GM19328 (cell line): ENCODE results near the gene AMPH.

Experiments
- ATAC-seq: cut with Tn5 transposase; IDR thresholded peaks from one replicate; pipeline ENCODE4 v1.9.1; 2021; ENCODE audit warnings: mild to moderate bottlenecking, moderate library complexity; ENCODE audit not compliant: unreplicated experiment

The AMPH gene

DNA sequence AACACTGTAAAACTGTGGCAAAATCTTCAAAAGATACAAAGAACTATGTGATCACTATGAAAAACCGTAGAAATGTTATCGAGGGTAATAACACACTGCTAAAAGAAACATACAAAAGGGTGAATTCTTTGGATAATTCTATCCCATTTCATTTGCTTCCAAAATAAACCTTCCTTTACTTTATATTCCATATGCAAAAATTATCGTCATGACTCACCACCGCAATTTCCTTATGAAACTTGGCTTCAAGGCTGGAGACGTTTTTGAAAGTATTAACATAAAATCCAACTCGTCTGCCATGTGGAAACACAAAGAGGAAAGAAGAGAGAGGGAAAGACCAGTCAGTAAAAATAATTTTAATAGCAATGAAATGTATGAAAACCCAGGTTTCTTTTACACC lies 165.2 kb downstream of the AMPH start:
- ATAC-seq = no peak

DNA sequence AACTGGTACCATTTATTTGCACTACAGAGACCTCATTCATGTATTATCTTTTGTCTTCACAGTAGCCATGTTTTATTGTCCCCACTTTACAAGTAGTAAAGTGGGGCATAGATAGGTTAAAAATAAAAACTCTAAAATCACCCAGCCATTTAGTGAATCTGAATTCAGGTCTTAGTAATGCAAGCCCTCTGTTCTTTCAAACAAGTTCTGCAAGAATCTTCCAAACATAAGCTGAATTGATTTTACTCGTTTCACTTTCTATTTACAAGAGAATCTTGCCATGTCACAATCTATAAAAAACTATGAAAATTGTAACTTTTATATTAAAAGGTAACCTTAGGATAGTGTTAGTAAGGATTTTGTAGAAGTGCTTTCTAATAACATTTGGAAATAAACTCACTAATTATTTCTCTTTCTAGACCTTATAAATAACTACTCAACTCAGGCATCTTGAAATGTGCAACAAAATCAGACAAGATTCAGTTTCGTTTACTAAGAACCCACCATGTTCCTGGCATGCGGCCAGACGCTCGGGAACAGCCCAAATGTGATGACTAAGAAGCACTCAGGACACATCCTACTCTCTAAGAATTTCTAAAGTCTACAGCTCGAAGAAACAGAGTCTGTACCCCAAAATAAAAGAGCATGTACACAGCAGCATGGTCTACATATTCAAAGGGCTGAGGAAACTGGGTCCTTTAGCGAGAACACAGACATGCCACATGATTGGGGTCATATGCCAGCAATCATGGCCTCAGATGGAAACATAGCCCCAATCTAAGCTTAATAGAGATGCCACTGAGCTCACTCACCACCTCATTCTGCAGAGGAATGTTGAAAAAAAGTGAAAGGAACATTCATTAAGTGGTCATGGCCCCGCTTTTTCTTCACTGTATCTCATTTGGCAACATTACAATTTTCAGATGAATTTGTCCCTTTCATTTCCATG lies 167.6 kb downstream of the AMPH start:
- ATAC-seq = peak; percentile 82

DNA sequence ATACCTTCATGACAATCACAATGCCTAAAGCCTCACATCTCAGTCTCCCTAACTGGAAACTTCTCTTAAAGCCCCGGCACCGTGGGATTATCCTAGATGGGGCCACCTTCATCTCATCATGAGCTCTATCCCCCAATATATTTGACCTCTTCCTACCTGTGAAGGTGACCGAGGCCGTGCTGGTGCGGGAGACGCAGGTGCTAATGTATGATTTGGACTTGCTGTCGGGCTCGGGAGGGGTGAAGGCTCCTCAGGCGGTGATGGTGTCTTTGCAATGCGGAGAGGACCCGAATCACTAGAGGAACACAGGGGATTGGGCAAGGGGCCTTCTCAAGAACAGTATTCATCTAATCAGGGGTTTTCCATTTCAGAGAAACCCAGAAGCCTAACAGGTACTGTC lies 168.4 kb downstream of the AMPH start:
- ATAC-seq = no peak

DNA sequence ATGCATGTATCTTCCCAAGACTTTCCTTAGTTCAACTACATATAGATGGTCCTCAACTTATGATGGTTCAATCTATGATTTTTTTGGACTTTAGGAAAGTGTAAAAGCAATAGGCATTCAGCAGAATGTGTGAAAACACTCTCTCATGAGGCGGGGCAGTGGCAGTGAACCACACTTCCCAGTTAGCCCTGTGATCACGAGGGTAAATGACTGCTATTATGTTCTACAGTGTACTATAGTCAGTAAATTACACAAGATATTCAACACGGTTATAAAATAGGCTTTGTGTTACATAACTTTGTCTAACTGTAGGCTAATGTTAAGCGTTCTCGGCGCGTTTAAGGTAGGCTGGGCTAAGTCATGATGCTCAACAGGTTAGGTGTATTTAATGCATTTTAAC lies 169.3 kb downstream of the AMPH start:
- no peak for ATAC-seq

DNA sequence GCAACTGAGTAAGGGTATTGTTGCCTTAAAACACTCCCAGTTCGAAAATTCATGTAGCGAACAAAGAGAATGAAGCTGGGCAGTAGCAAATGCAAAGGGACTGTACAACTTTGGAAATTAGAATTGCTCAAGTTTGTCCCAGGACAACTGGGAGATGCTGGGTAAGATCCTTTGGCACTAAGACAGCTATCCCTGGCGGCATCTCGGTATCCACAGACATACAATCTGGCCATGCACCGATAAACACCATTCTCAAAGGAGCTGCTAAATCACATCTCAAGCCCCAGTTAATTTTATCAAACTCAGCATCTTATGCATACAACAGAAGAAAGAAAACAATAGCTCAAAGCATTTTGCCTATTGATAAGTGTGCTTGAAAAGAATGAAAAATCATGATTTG lies 177.3 kb downstream of the AMPH start:
- ATAC-seq = no peak

DNA sequence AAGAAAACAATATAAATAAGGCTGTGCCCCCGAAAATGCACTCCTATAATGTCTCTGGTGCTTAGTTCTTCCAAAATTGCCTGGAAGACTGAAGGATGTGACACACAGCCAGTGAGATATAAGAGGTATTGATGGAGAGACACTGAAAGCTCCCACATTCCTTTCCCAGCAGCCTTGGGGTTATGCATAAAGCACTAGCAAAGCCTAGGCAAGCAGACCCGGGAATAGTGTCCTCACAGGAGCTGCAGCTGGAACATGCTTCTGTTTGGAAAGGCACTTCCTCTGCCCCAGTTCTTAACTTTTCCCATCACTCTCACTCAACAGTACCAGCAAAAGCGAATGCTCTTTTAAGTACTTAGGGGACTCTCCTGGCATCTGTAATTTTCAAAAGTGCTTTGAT lies 178.0 kb downstream of the AMPH start:
- no peak for ATAC-seq

DNA sequence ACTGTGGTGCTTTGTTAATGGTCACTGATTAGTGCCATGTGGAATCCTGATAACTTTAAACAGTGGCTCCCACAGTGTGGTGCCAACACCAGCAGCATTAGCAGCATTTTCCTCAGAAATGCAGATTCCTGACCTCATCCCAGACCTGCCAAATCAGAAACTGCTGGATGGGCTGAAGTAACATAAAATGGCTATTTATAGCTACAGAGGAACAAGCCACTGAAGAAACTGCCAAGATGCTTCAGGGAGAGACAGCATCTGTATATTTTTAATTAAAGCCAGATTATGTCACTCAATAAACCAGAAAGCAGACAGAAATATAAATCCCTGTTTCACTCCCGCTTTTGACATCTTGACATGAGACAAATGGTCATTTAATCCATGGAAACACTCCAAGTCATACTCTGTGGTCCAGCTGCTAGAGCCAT lies 178.5 kb downstream of the AMPH start:
- no peak for ATAC-seq

DNA sequence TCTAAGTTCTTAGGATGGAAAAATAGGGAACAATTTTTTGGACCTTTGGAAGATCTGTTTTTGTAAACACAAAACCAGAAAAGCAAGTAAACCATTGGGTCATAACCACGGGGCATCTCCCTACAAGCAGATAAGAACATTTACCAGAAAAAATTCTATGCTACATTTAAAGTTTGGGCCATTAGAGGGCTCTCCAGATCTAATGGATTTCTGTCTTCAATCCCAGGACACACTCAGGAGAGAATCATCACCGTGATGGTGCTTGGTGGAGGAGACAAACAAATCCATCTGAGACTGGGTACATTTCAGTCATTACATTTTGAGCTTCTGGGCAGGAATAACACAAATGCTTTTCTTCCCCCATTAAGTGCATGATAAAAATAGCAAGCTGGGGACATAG lies 179.3 kb downstream of the AMPH start:
- ATAC-seq = no peak

DNA sequence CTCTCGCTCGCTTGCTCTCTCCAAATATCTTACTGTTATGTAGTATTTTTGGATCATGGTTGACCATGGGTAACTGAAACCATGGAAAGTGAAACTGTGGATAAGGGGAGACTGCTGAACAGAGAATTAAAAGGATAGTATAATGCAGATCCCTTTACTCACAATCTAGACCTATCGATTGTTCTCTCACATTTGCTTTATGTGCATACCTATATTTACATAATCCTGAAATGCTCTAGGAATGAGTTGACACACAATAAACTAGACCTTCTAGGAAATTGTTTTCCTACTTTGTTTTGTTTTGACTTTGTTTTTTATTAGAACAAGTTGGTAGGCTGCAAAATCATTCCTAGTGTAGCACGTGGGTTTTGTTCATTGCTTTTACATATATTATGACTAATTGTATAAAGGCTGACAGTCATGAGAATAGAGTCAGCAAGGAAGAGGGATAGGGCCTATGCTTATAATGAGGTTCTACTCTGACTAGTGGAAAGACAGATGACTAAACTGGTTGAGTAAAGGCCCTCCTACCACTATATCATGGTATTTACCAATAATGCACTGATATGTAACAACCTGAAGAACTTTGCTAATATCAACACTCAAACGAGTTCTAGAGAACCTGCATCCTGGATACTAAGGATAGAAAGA lies 182.5 kb downstream of the AMPH start:
- no peak for ATAC-seq

DNA sequence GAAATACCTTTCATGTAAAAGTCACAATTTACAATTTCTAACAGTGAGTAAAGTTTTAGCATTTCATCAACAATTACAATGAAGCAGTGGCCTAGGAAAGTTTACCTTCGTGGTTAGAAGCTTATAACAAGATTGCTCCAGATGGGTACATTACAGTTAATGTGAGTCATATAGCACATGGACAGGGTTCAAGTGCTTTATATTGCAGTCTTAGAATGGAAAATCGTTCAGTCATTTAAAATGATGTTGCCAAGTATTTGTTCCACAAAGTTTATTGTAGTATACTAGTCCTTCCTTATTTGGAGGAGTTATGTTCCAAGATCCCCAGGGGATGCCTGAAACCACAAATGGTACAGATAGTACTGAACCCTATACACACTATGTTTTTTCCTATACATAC lies 183.1 kb downstream of the AMPH start:
- ATAC-seq = no peak

DNA sequence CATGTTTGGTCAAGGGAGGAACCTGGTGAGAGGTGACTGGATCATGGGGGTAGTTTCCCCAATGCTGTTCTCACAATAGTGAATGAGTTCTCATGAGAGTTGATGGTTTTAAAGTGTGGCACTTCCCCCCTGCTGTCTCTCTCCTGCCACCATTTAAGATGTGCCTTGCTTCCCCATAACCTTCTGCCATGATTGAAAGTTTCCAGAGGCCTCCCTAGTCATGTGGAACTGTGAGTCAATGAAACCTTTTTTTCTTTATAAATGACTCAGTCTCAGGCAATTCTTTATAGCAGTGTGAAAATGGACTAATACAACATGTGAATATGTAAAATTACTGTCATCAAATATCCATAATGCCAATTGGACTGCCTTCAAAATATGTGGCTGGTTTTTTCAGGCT lies 192.2 kb downstream of the AMPH start:
- no peak for ATAC-seq

DNA sequence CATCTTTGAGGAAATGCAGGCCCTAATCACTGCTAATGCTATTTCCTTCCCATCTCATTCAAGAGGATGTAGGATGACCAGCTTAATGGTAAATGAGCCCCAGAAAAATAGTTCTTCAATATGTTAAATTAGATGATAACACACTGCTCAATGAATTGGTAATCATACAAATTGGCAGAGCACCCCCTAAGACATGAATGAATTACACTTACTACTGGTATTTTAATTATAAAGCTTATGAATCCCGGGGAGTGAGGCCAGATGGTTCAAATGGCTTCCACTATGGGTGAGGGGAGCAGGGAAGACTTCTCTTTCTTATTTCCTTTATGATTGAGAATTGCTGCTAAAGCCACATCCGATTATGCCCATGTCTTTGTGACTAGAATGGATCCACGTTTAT lies 198.5 kb downstream of the AMPH start:
- no peak for ATAC-seq

DNA sequence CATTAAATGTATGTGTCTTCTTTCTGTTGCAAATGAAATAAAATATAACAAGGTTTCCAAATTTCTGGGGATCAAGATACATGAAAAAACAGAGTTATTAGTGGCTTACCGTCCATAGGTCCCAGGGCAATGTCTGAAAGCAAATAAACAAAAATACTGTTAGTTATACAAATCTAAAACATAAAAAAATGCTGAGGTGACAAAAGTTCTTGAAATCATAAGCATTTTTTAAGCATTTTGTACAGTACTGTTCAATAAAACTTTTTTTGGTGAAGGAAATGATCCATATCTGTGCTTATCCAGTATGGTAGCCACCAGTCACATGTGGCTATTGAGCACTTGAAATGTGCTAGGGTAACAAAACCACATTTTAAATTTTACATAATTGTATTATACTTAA lies 199.1 kb downstream of the AMPH start:
- ATAC-seq = no peak

DNA sequence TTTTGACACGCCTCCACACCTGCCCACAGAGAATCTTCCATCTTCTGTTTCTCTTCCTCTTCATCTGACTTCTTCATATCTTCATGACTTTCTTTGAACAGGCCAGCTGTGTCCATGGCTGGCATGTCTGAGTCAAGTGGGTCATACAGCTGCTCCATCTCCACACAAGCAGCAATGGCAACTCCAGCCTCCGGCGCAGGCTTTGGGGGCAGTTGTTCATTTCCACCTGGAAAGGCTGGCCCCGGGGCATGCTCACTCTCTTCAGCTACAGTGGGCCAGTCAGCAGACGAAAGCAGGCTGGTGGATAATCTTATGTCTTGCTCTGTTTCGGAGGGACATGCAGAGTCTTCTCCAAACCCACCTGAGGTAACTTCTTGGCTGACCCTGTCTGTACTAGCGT lies 202.1 kb downstream of the AMPH start:
- no peak for ATAC-seq

DNA sequence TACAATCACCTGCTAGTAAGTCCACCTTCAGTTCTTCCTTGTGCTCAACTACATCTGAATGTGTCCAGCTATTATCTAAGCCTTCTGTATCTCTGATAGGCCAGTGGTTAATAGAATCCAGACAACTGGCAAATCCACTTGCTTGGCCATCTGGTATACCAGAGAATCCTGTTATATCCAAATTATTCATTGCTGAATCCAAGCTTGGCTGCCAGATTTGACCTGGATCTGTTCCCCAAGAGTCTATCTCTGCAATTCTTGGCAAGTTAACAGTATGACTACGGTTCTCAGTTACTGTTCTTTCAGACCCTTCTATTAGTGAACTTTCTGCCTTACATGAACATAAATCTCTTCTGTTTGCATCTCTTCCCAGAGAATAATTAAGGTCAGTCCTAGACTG lies 203.1 kb downstream of the AMPH start:
- no peak for ATAC-seq

DNA sequence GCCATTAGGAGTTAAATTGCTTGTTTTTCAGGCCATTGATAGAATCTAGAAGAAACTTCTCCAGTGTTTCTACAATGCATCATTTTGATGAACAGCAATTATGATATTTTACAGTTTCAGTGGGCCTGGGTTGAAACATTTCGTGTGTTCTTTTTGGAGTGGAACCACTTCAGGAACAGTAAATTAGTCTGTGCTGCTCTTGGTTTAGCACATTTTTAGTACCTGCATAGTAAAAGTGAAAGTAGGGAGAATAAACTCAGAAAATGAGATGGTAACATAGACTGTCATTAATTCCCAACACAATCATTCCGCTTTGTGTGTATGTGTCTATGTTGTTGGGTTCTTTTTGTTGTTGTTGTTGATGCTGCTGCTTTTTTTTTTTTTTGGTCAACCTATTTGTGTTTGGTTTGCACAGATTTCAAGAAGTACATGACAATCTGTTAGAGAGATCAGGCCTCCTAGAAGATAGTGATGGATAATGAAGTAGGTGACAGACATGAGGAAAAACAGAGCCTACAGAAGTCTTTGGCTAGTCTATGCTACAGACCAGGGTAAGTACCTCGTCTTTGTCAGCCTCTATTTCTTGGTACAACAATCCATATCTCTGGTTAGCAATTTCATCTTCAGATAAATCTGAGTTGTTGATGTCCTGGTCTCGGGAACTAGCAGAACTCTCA lies 203.8 kb downstream of the AMPH start:
- no peak for ATAC-seq

DNA sequence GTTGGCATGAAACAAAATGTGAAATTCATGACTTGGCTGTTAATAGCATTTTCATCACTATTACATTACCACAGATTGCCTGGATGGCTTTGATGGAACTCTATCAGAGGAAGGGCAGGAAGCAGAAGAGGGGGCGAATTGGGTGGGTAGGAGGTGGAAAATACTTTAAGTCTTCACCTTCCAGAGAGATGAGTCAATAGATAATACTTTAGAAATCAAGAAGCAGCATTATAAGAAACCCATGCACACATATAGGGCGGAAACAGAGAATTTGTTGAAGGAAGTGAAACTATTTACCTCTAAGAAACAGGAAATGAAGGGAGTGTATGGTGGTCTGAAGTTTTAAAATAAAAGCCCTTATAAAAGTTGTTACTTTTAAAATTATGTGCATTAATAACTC lies 205.7 kb downstream of the AMPH start:
- peak; percentile 68 for ATAC-seq

DNA sequence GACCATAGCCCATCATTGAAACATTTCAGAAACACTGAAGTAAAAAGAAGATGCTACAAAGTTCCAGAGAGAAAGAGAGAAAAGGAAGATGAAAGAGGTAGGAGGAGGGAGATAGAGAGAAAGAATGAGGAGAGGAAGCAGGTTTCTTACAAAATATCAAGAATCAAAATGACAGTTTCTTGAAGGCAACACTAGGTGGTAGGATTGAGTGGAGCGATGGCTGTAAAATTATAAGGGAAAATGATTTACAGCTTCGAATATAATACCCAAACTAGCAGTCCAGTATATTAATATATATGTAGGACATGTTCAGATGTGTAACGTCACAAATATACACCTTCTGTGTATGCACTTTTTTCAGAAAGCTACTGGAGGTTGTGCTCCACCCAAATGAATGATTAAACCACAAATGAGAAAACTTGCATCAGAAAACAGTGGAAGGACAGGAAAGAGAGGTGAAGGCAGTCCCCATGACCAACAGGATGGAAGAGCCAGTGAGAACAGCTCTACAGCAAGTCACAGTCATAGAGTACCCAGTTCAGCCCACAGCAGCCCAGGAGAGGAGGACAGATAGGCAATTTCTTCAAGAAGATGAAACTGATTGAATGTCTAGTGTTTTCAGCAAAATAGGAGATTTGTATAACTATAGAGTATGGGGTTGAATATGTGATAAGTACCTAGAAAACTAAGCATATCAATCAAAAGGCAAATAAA lies 206.3 kb downstream of the AMPH start:
- no peak for ATAC-seq

DNA sequence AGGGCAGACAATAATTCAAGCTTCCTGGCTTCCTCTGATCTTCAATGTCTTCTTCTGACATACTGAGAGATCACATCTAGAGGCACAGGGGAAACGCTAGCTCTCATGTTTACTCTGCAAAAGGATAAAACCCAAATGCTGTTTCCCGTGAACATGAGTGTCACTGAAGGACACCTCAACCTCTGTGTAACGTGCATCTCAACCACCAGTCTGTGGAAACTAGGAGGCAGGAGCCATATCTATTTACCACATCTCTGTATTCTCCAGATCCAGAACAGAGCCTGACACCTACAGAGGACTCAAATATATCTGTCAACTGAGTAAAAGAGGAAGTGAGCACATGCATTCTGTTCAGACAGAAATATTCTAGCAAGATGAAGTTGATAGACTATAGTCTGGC lies 217.4 kb downstream of the AMPH start:
- peak; percentile 85 for ATAC-seq

DNA sequence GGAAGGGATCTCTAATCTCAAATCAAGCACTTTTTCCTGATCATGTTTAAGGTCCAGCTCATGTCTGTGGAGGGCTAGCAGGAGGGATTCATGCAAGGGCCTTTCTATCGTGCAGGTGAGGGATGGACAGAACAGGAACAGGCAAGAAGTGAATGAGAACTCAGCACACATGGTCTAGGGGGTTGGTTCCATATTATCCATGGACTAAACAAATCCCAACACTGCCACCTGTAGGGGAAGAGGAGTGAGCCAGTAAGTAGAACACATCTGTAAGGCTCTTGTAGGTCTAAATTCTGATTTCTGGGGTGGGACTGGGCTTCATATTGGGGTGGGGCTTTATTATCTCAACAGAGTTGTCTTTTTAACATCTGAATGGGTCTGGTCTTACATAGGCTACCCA lies 219.8 kb downstream of the AMPH start:
- ATAC-seq = no peak

DNA sequence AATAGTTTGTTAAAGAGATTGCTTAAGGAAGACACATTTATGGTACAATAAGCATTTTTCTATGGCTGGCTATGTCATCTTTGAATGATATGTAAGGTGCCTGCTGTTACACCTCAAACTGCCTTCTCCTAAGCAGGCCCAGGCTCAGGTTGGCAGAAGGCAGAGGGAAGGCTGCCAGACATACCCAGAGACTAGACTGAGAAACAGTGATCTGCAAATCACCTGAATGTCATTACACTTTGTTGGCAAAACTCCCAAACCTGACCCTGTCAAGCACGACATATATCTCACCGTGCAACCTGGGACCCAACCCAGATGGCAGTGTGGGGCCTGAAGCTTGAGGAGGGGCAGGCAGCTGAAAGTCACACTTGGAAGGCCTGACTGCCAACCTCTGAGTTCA lies 221.1 kb downstream of the AMPH start:
- no peak for ATAC-seq
